CD4-positive, CD25-positive, alpha-beta regulatory T cell (primary cell): Measurements from ENCODE around the gene DRD2. TPM values are rescaled to one million over a fixed set of nuclear protein-coding genes. Genes with fewer than 3 reads are reported as not detected.
A peak's percentile ranks its signal among the peaks of the same experiment; 100 is the strongest.

Experiments
- ATAC-seq, 2 donors: fragments of 150-1000 bp; cut with Tn5 transposase; one replicate each; pipeline ENCODE4 v1.10.0; 2021; ENCODE audit warnings: low read depth in 2 of 2, moderate number of reproducible peaks in 2 of 2, moderate library complexity in 1 of 2
- DNase-seq, 3 donors: peaks; one replicate each; pipeline versions ENCODE4 v3.0.0 to v3.0.0-alpha.2; 2012 to 2022; ENCODE audit warnings: mixed read lengths in 1 of 3
- H3K27ac ChIP-seq: one replicate; pipeline ENCODE4 v1.7.0; 2013; ENCODE audit warnings: mild to moderate bottlenecking, low read length; ENCODE audit not compliant: insufficient read depth, poor library complexity, severe bottlenecking
- H3K27me3 ChIP-seq: one replicate; pipeline ENCODE4 v1.7.0; 2013; ENCODE audit warnings: low read length; ENCODE audit not compliant: control insufficient read depth, insufficient read depth
- H3K36me3 ChIP-seq: one replicate; pipeline ENCODE4 v1.7.0; 2013; ENCODE audit warnings: mild to moderate bottlenecking, low read length, moderate library complexity; ENCODE audit not compliant: control insufficient read depth, insufficient read depth
- H3K4me1 ChIP-seq: 2 replicates; pipeline ENCODE4 v1.7.0; 2013; ENCODE audit warnings: mild to moderate bottlenecking, low read length; ENCODE audit not compliant: insufficient read depth, control insufficient read depth, poor library complexity, severe bottlenecking
- H3K4me3 ChIP-seq: one replicate; pipeline ENCODE4 v1.7.0; 2013; ENCODE audit warnings: low read depth, mild to moderate bottlenecking, low read length, moderate library complexity
- H3K9me3 ChIP-seq, 2 experiments: 1 replicate in 1 of 2; 2 replicates in 1 of 2; pipeline ENCODE4 v1.7.0; 2013; ENCODE audit warnings: low read length in 2 of 2, mild to moderate bottlenecking in 1 of 2, moderate library complexity in 1 of 2; ENCODE audit not compliant: control insufficient read depth in 2 of 2
- H3K27ac Mint-ChIP-seq, 3 donors: one replicate each; pipeline ENCODE4 v1.8.0; 2020 to 2022; ENCODE audit warnings: mild to moderate bottlenecking in 3 of 3, mixed read lengths in 3 of 3, moderate library complexity in 2 of 3
- H3K27me3 Mint-ChIP-seq: one replicate; pipeline ENCODE4 v1.8.0; 2022; ENCODE audit warnings: mild to moderate bottlenecking, mixed read lengths
- H3K36me3 Mint-ChIP-seq: one replicate; pipeline ENCODE4 v1.8.0; 2020; ENCODE audit warnings: mixed read lengths
- H3K4me1 Mint-ChIP-seq, 4 donors: one replicate each; pipeline ENCODE4 v1.8.0; 2020 to 2022; ENCODE audit warnings: mixed read lengths in 4 of 4, mild to moderate bottlenecking in 1 of 4
- H3K4me3 Mint-ChIP-seq, 4 donors: one replicate each; pipeline ENCODE4 v1.8.0; 2020 to 2022; ENCODE audit warnings: mild to moderate bottlenecking in 4 of 4, mixed read lengths in 4 of 4, moderate library complexity in 3 of 4
- H3K9me3 Mint-ChIP-seq, 7 donors: one replicate each; pipeline ENCODE4 v1.8.0; 2020 to 2022; ENCODE audit warnings: mixed read lengths in 7 of 7, mild to moderate bottlenecking in 3 of 7, moderate library complexity in 2 of 7
- polyA plus RNA-seq, 4 donors: library from polyadenylated mRNA; unstranded; fragments of 300-500 nt; fragmentation: Illumina TruSeq; gene quantifications; one replicate each; pipeline ENCODE4 v1.2.3, GENCODE V29; 2021
- total RNA-seq: library from RNA; stranded (reverse); gene quantifications from one replicate; pipeline ENCODE4 v1.2.3, GENCODE V29; 2022

Gene DRD2
- total and polyA plus RNA-seq, 5 donors from 2014 or later = 0.11 TPM; not detected in 4

DNA sequence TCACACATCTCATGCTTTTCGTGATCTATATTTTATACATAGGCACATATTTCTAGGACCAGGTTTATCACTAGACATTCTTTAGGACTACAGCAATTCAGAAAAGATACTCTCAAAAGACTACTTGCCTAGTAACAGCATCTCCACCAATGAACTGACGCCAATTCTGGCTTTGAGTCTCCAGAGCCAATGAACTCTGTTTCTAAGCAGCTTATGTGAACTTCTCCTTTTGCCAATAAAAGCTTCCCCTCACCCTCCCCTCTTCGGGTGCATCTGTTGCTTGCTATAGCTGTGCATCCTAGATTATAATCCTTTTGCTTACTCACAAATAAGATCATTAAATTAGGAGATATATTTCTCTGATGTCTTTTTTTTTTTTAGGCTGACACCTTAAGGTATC lies 99.0 kb downstream of the DRD2 start:
- H3K4me1 ChIP-seq = no peaks in the 10 kb centered on the region
- Mint-ChIP-seq H3K36me3 (peaks cover 56% of the 10 kb centered on the region), H3K27ac (no peak overlapping the region), H3K9me3 (peaks cover 0 to 1% (median 0%) of the 10 kb centered on the region in 7 donors), H3K27me3 (no peaks in the 10 kb centered on the region), H3K4me3 (peak overlapping the region in 1 of 4 donors; percentile 5), H3K4me1 (no peaks in the 10 kb centered on the region)
- H3K36me3 ChIP-seq = peaks cover 4% of the 10 kb centered on the region
- no peak overlapping the region for H3K27ac ChIP-seq
- H3K9me3 ChIP-seq = no peaks in the 10 kb centered on the region
- no peaks in the 10 kb centered on the region for H3K27me3 ChIP-seq
- H3K4me3 ChIP-seq = no peak overlapping the region
- ATAC-seq (no peak), DNase-seq (no peak)

DNA sequence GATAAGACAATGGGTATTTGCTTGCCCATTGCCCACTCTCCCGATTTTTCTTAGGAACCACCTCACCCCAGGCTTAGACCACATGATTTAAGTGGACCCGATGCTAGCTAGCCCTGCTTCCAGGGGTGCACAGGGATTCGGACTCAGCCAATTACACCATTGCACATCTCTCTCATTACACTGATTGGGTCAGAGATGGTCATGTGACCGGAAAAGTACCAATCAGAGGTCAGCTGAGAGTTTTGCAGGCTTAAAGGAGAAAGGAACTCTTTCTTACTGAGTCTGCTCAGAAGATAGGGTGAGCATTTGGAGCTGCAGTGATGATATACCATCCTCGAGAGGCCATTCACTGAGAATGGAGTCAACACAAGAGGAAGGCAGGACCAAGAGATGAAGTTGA lies 99.8 kb downstream of the DRD2 start:
- peaks cover 53% of the 10 kb centered on the region for H3K36me3 Mint-ChIP-seq
- ATAC-seq (no peak), DNase-seq (no peak)
- H3K9me3 Mint-ChIP-seq = peaks cover 0 to 1% (median 0%) of the 10 kb centered on the region in 7 donors
- Histone ChIP-seq H3K36me3 (peaks cover 4% of the 10 kb centered on the region), H3K4me3 (no peak overlapping the region), H3K4me1 (no peaks in the 10 kb centered on the region), H3K27me3 (no peaks in the 10 kb centered on the region), H3K27ac (no peak overlapping the region), H3K9me3 (no peaks in the 10 kb centered on the region)
- no peaks in the 10 kb centered on the region for H3K27me3 Mint-ChIP-seq
- H3K4me1 Mint-ChIP-seq = no peaks in the 10 kb centered on the region
- no peak overlapping the region for H3K4me3 Mint-ChIP-seq
- H3K27ac Mint-ChIP-seq = peak overlapping the region in 1 of 3 donors; percentile 45

DNA sequence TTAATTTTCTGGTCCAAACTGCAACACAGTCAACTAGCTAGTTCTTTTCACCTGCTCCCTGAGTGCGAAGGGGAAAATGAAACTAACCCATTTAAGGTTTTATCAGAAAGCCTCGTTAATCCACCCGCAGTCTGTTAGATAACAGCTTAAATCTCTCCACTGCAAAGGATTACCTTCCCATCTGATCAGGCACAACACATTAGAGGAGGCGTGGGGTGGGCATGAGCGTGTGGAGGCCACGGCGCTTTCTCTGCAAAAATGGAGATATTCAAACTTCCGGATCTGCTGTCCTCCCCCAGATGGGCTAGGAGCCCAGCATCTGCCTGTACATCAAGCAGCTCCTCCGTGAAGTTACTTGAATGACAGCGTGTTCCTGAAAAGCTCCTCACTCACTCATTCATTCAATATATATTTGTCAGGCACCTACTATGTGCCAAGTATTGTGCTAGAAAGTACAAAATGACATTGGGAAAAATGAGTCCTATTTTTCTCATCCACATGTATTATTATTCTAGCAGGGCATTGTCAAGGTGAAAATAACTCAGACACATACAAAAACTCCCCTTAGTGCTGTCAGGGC lies 101.1 kb downstream of the DRD2 start:
- no peak overlapping the region for H3K27ac ChIP-seq
- H3K36me3 ChIP-seq = peaks cover 4% of the 10 kb centered on the region
- no peak overlapping the region for H3K4me3 ChIP-seq
- no peaks in the 10 kb centered on the region for H3K4me1 ChIP-seq
- Mint-ChIP-seq H3K27me3 (no peaks in the 10 kb centered on the region), H3K36me3 (peaks cover 54% of the 10 kb centered on the region), H3K9me3 (no peaks in the 10 kb centered on the region), H3K27ac (peak overlapping the region in 1 of 3 donors; percentile 61), H3K4me3 (no peak overlapping the region), H3K4me1 (no peaks in the 10 kb centered on the region)
- no peak for ATAC-seq
- H3K27me3 ChIP-seq = no peaks in the 10 kb centered on the region
- H3K9me3 ChIP-seq = no peaks in the 10 kb centered on the region
- no peak for DNase-seq

DNA sequence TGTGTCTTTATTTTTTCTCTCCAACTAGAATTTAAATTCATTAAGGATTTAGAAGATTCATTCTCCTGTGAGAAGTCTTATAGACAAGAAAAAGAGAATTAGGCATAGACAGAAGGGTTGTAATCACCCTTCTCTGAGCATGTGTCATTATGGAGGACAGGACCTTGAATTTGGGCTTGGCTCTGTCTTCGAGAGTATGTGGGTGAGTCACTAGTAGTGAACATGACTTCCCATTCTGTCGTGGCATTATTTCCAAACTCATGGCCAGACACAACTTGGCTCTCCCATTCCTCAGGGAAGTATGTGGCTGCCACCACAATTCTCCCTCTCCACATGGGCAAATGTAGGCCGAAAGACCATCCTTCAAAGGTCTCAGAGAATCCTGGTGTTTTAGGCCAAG lies 101.9 kb downstream of the DRD2 start:
- no peaks in the 10 kb centered on the region for H3K27me3 ChIP-seq
- no peaks in the 10 kb centered on the region for H3K9me3 Mint-ChIP-seq
- H3K36me3 ChIP-seq = peaks cover 8% of the 10 kb centered on the region
- H3K36me3 Mint-ChIP-seq = peaks cover 51% of the 10 kb centered on the region
- DNase-seq = no peak
- no peaks in the 10 kb centered on the region for H3K9me3 ChIP-seq
- H3K4me1 Mint-ChIP-seq = no peaks in the 10 kb centered on the region
- H3K27me3 Mint-ChIP-seq = no peaks in the 10 kb centered on the region
- no peak overlapping the region for H3K27ac ChIP-seq
- H3K27ac Mint-ChIP-seq = peak overlapping the region in 2 of 3 donors; percentile 18 to 45
- H3K4me3 ChIP-seq = no peak overlapping the region
- H3K4me1 ChIP-seq = no peaks in the 10 kb centered on the region
- no peak for ATAC-seq
- H3K4me3 Mint-ChIP-seq = no peak overlapping the region

DNA sequence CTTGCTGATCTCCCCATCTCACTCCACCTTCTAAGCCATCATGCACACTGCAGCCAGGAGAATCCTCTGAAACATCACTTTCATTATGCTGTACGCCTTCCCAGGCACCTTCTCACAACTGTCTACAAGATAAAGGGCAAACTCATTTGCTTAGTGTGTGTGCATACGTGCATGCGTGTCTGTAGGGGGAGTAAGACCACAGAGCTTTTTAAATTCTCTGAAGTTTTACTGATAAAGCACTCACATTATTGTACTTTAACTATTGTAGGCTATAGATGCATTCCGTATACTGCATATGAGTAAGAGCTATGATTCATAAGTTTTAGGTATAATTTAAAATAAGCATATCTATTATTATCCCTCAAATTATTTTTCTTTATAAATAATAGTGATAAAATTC lies 102.9 kb downstream of the DRD2 start:
- Histone ChIP-seq H3K4me3 (no peak overlapping the region), H3K9me3 (no peaks in the 10 kb centered on the region), H3K27ac (no peak overlapping the region), H3K4me1 (no peaks in the 10 kb centered on the region), H3K36me3 (peaks cover 18% of the 10 kb centered on the region), H3K27me3 (no peaks in the 10 kb centered on the region)
- Mint-ChIP-seq H3K36me3 (peaks cover 49% of the 10 kb centered on the region), H3K4me3 (no peak overlapping the region), H3K9me3 (no peaks in the 10 kb centered on the region), H3K27ac (no peak overlapping the region), H3K4me1 (no peaks in the 10 kb centered on the region), H3K27me3 (no peaks in the 10 kb centered on the region)
- DNase-seq (no peak), ATAC-seq (no peak)

DNA sequence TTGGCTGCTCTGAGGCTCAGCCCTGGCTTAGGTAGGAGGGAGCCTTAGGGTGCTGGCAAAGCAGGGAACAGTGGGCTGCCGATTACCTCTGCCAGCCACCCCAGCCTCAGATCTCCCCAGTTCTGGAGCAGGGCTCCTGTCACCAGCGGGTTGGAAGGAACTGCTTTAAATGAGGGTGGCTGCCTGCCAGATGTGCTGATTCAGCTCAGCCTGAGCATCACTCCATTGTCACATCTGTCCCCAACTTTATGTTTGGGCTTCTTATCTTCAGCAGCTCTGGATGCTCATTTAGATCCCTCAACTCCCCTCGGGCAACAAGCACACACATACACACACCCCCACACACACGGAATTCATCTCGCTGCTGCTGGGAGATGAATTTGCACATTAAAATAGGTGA lies 104.6 kb downstream of the DRD2 start:
- H3K27ac Mint-ChIP-seq = no peak overlapping the region
- Histone ChIP-seq H3K4me3 (no peak overlapping the region), H3K9me3 (no peaks in the 10 kb centered on the region), H3K4me1 (peaks cover 6% of the 10 kb centered on the region), H3K27ac (no peak overlapping the region), H3K36me3 (peaks cover 23% of the 10 kb centered on the region), H3K27me3 (no peaks in the 10 kb centered on the region)
- peaks cover 51% of the 10 kb centered on the region for H3K36me3 Mint-ChIP-seq
- H3K4me1 Mint-ChIP-seq = peaks cover 0 to 11% (median 6%) of the 10 kb centered on the region in 4 donors
- DNase-seq (no peak), ATAC-seq (no peak)
- no peak overlapping the region for H3K4me3 Mint-ChIP-seq
- H3K9me3 Mint-ChIP-seq = no peaks in the 10 kb centered on the region
- no peaks in the 10 kb centered on the region for H3K27me3 Mint-ChIP-seq

DNA sequence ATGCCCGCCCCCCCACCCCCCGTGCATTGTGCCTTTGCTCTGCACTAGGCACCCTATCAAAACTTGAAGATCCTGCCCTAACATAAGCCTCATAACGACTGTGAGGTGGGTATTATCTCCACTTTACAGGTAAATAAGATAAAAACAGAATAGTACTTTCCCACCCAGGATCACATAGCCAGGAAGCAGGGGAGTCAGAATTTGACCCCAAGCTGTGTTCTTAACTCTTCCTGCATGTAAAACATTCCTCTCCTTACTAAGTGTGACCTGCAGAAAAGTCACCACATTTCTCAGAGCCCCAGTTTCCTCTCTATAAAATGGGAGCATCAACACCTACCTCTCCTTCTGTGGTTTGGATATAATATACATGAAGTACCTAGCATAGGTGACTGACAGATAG lies 105.8 kb downstream of the DRD2 start:
- Histone ChIP-seq H3K36me3 (peaks cover 30% of the 10 kb centered on the region), H3K27me3 (no peaks in the 10 kb centered on the region), H3K4me3 (no peak overlapping the region), H3K4me1 (peaks cover 6% of the 10 kb centered on the region), H3K9me3 (no peaks in the 10 kb centered on the region), H3K27ac (no peak overlapping the region)
- H3K4me1 Mint-ChIP-seq = peaks cover 0 to 17% (median 8%) of the 10 kb centered on the region in 4 donors
- DNase-seq (no peak), ATAC-seq (no peak)
- H3K27ac Mint-ChIP-seq = peak overlapping the region in 1 of 3 donors; percentile 47
- no peaks in the 10 kb centered on the region for H3K9me3 Mint-ChIP-seq
- no peaks in the 10 kb centered on the region for H3K27me3 Mint-ChIP-seq
- no peak overlapping the region for H3K4me3 Mint-ChIP-seq
- H3K36me3 Mint-ChIP-seq = peaks cover 51% of the 10 kb centered on the region

DNA sequence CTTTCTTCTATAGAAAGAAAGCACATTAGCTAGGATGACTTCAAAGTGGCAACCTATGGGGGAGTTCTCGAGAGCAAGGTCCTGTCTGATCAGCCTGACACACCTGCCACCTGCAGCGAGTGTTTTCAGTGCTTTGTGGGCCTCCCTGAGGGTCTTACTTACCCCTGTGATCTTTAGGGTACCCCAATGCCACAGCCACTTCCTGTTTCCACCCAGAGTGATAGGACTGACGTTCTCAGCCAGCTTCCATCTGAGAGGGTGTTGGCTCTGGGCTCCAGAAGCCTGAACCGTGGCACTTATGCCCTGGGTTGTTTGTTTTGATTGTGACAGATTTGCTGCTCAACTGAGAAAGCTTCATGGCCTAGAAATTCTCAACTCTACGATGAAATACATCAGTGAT lies 109.3 kb downstream of the DRD2 start:
- ATAC-seq (peak; percentile 42 to 65), DNase-seq (peak in 2 of 3 donors; percentile 11 to 27)
- H3K4me1 Mint-ChIP-seq = peaks cover 0 to 34% (median 18%) of the 10 kb centered on the region in 4 donors
- peak overlapping the region in 1 of 4 donors; percentile 24 for H3K4me3 Mint-ChIP-seq
- no peaks in the 10 kb centered on the region for H3K27me3 ChIP-seq
- H3K27me3 Mint-ChIP-seq = no peaks in the 10 kb centered on the region
- H3K4me3 ChIP-seq = no peak overlapping the region
- no peaks in the 10 kb centered on the region for H3K9me3 Mint-ChIP-seq
- H3K27ac ChIP-seq = no peak overlapping the region
- peak overlapping the region; percentile 88 to 92 (median 91) for H3K27ac Mint-ChIP-seq
- peaks cover 51% of the 10 kb centered on the region for H3K36me3 ChIP-seq
- peaks cover 48% of the 10 kb centered on the region for H3K36me3 Mint-ChIP-seq
- H3K4me1 ChIP-seq = peaks cover 6% of the 10 kb centered on the region
- H3K9me3 ChIP-seq = no peaks in the 10 kb centered on the region
